ENCODE data around the gene HNRNPC. TPM values are rescaled to one million over a fixed set of nuclear protein-coding genes. Genes with fewer than 3 reads are reported as not detected.
"Not testable (repeated sequence)": the region's sequence is repeated elsewhere in the genome, so short reads cannot be mapped to it uniquely, and the experiment has no call there.

HNRNPC gene
- total and polyA plus RNA-seq, 5 donors from 2014 or later: 582 to 840 (median 791) TPM

- peak overlapping the region; percentile 19 to 75 (median 48) for H3K4me3 Mint-ChIP-seq
- H3K27me3 Mint-ChIP-seq: no peaks in the 10 kb centered on the region
- H3K27ac Mint-ChIP-seq: peak overlapping the region; percentile 12 to 72 (median 34)
- H3K36me3 ChIP-seq (ENCODE audit: control insufficient read depth, insufficient read depth, low read length): peaks cover 81% of the 10 kb centered on the region
- peak overlapping the region; percentile 47 for H3K27ac ChIP-seq (ENCODE audit: insufficient read depth, low read length, poor library complexity, severe bottlenecking)
- H3K9me3 ChIP-seq (ENCODE audit: control insufficient read depth in 2 of 2, low read length in 2 of 2): no peaks in the 10 kb centered on the region
- peak overlapping the region; percentile 78 for H3K4me3 ChIP-seq (ENCODE audit: low read depth, low read length)
- peaks cover 93% of the 10 kb centered on the region for H3K4me1 ChIP-seq (ENCODE audit: control insufficient read depth, insufficient read depth, low read length, poor library complexity, severe bottlenecking)
- H3K9me3 Mint-ChIP-seq: no peaks in the 10 kb centered on the region
- H3K36me3 Mint-ChIP-seq: peaks cover 58% of the 10 kb centered on the region
- DNase-seq: no peak
- H3K4me1 Mint-ChIP-seq: peaks cover 54 to 91% (median 70%) of the 10 kb centered on the region in 4 donors
- no peaks in the 10 kb centered on the region for H3K27me3 ChIP-seq (ENCODE audit: control insufficient read depth, insufficient read depth, low read length)
- no peak for ATAC-seq (ENCODE audit: low read depth in 2 of 2)
These were observed 10.1 kb downstream of the HNRNPC start for GRCh38 chr14:21258889-21259787.

- no peaks in the 10 kb centered on the region for H3K9me3 Mint-ChIP-seq
- peaks cover 50 to 88% (median 66%) of the 10 kb centered on the region in 4 donors for H3K4me1 Mint-ChIP-seq
- no peak for ATAC-seq (ENCODE audit: low read depth in 2 of 2)
- no peaks in the 10 kb centered on the region for H3K27me3 Mint-ChIP-seq
- Histone ChIP-seq H3K4me1 (ENCODE audit: control insufficient read depth, insufficient read depth, low read length, poor library complexity, severe bottlenecking) (peaks cover 88% of the 10 kb centered on the region), H3K9me3 (ENCODE audit: control insufficient read depth in 2 of 2, low read length in 2 of 2) (no peaks in the 10 kb centered on the region), H3K36me3 (ENCODE audit: control insufficient read depth, insufficient read depth, low read length) (peaks cover 81% of the 10 kb centered on the region), H3K27me3 (ENCODE audit: control insufficient read depth, insufficient read depth, low read length) (no peaks in the 10 kb centered on the region), H3K27ac (ENCODE audit: insufficient read depth, low read length, poor library complexity, severe bottlenecking) (peak overlapping the region; percentile 62), H3K4me3 (ENCODE audit: low read depth, low read length) (peak overlapping the region; percentile 78)
- H3K4me3 Mint-ChIP-seq: peak overlapping the region; percentile 19 to 75 (median 52)
- DNase-seq: no peak
- H3K27ac Mint-ChIP-seq: peak overlapping the region; percentile 12 to 34 (median 23)
- H3K36me3 Mint-ChIP-seq: peaks cover 49% of the 10 kb centered on the region
These were observed 11.0 kb downstream of the HNRNPC start for GRCh38 chr14:21258005-21258888.

- Histone ChIP-seq H3K9me3 (ENCODE audit: control insufficient read depth in 2 of 2, low read length in 2 of 2) (no peaks in the 10 kb centered on the region), H3K27me3 (ENCODE audit: control insufficient read depth, insufficient read depth, low read length) (no peaks in the 10 kb centered on the region), H3K4me3 (ENCODE audit: low read depth, low read length) (peak overlapping the region; percentile 78), H3K27ac (ENCODE audit: insufficient read depth, low read length, poor library complexity, severe bottlenecking) (peak overlapping the region; percentile 62), H3K36me3 (ENCODE audit: control insufficient read depth, insufficient read depth, low read length) (peaks cover 76% of the 10 kb centered on the region), H3K4me1 (ENCODE audit: control insufficient read depth, insufficient read depth, low read length, poor library complexity, severe bottlenecking) (peaks cover 85% of the 10 kb centered on the region)
- H3K27me3 Mint-ChIP-seq: no peaks in the 10 kb centered on the region
- no peaks in the 10 kb centered on the region for H3K9me3 Mint-ChIP-seq
- no peak for ATAC-seq (ENCODE audit: low read depth in 2 of 2)
- H3K4me1 Mint-ChIP-seq: peaks cover 49 to 87% (median 67%) of the 10 kb centered on the region in 4 donors
- H3K36me3 Mint-ChIP-seq: peaks cover 41% of the 10 kb centered on the region
- H3K27ac Mint-ChIP-seq: peak overlapping the region; percentile 54 to 87 (median 78)
- DNase-seq: no peak
- H3K4me3 Mint-ChIP-seq: peak overlapping the region; percentile 38 to 68 (median 57)
These were observed 11.8 kb downstream of the HNRNPC start for GRCh38 chr14:21257394-21257909.

GRCh38 chr14:21256539-21257393, 12.5 kb downstream of the HNRNPC start:
- peak overlapping the region; percentile 78 for H3K4me3 ChIP-seq (ENCODE audit: low read depth, low read length)
- peak overlapping the region in 2 of 3 donors; percentile 54 to 60 for H3K27ac Mint-ChIP-seq
- peaks cover 85% of the 10 kb centered on the region for H3K4me1 ChIP-seq (ENCODE audit: control insufficient read depth, insufficient read depth, low read length, poor library complexity, severe bottlenecking)
- H3K4me1 Mint-ChIP-seq: peaks cover 46 to 86% (median 65%) of the 10 kb centered on the region in 4 donors
- DNase-seq (no peak), ATAC-seq (ENCODE audit: low read depth in 2 of 2) (peak in 1 of 2 donors; percentile 22)
- H3K9me3 ChIP-seq (ENCODE audit: control insufficient read depth in 2 of 2, low read length in 2 of 2): no peaks in the 10 kb centered on the region
- peak overlapping the region; percentile 38 to 68 (median 57) for H3K4me3 Mint-ChIP-seq
- peaks cover 76% of the 10 kb centered on the region for H3K36me3 ChIP-seq (ENCODE audit: control insufficient read depth, insufficient read depth, low read length)
- peaks cover 41% of the 10 kb centered on the region for H3K36me3 Mint-ChIP-seq
- no peaks in the 10 kb centered on the region for H3K27me3 Mint-ChIP-seq
- peak overlapping the region; percentile 62 for H3K27ac ChIP-seq (ENCODE audit: insufficient read depth, low read length, poor library complexity, severe bottlenecking)
- no peaks in the 10 kb centered on the region for H3K27me3 ChIP-seq (ENCODE audit: control insufficient read depth, insufficient read depth, low read length)
- no peaks in the 10 kb centered on the region for H3K9me3 Mint-ChIP-seq

GRCh38 chr14:21256102-21256447, 13.2 kb downstream of the HNRNPC start:
- H3K4me1 Mint-ChIP-seq: peaks cover 46 to 86% (median 61%) of the 10 kb centered on the region in 4 donors
- H3K9me3 ChIP-seq (ENCODE audit: control insufficient read depth in 2 of 2, low read length in 2 of 2); ATAC-seq (ENCODE audit: low read depth in 2 of 2); H3K9me3 Mint-ChIP-seq; H3K27me3 ChIP-seq (ENCODE audit: control insufficient read depth, insufficient read depth, low read length); H3K27me3 Mint-ChIP-seq; DNase-seq: not testable (repeated sequence)
- peak overlapping the region in 2 of 3 donors; percentile 49 to 54 for H3K27ac Mint-ChIP-seq
- H3K4me3 ChIP-seq (ENCODE audit: low read depth, low read length): peak overlapping the region; percentile 78
- H3K27ac ChIP-seq (ENCODE audit: insufficient read depth, low read length, poor library complexity, severe bottlenecking): peak overlapping the region; percentile 11
- H3K4me1 ChIP-seq (ENCODE audit: control insufficient read depth, insufficient read depth, low read length, poor library complexity, severe bottlenecking): peaks cover 81% of the 10 kb centered on the region
- H3K36me3 ChIP-seq (ENCODE audit: control insufficient read depth, insufficient read depth, low read length): peaks cover 76% of the 10 kb centered on the region
- H3K4me3 Mint-ChIP-seq: peak overlapping the region; percentile 38 to 89 (median 79)
- H3K36me3 Mint-ChIP-seq: peaks cover 44% of the 10 kb centered on the region

GRCh38 chr14:21255385-21256101, 13.7 kb downstream of the HNRNPC start:
- H3K27ac Mint-ChIP-seq: peak overlapping the region in 2 of 3 donors; percentile 49 to 54

More at GRCh38 chr14:21255385-21256101, 13.7 kb downstream of the HNRNPC start:
- no peaks in the 10 kb centered on the region for H3K27me3 Mint-ChIP-seq
- H3K4me3 ChIP-seq (ENCODE audit: low read depth, low read length): peak overlapping the region; percentile 78
- peak overlapping the region; percentile 38 to 89 (median 79) for H3K4me3 Mint-ChIP-seq
- H3K9me3 ChIP-seq (ENCODE audit: control insufficient read depth in 2 of 2, low read length in 2 of 2): no peaks in the 10 kb centered on the region
- no peak for DNase-seq
- H3K4me1 Mint-ChIP-seq: peaks cover 47 to 88% (median 63%) of the 10 kb centered on the region in 4 donors
- no peaks in the 10 kb centered on the region for H3K27me3 ChIP-seq (ENCODE audit: control insufficient read depth, insufficient read depth, low read length)
- peaks cover 46% of the 10 kb centered on the region for H3K36me3 Mint-ChIP-seq
- peak overlapping the region; percentile 11 for H3K27ac ChIP-seq (ENCODE audit: insufficient read depth, low read length, poor library complexity, severe bottlenecking)
- H3K9me3 Mint-ChIP-seq: no peaks in the 10 kb centered on the region
- H3K4me1 ChIP-seq (ENCODE audit: control insufficient read depth, insufficient read depth, low read length, poor library complexity, severe bottlenecking): peaks cover 76% of the 10 kb centered on the region
- ATAC-seq (ENCODE audit: low read depth in 2 of 2): no peak
- peaks cover 75% of the 10 kb centered on the region for H3K36me3 ChIP-seq (ENCODE audit: control insufficient read depth, insufficient read depth, low read length)

All from CD4-positive, CD25-positive, alpha-beta regulatory T cell (primary cell).